Testis (tissue), 2 donors: ENCODE data around the gene UCP3.

Source experiments
- POLR2A ChIP-seq: fragments of 450-650 bp; IDR thresholded peaks from one replicate; pipeline ENCODE4 v1.6.1; 2017; ENCODE audit warnings: antibody characterized with exemption, mild to moderate bottlenecking, moderate library complexity
- TF ChIP-seq, protein P1 (sequence below), 3 experiments: fragments of 450-650 bp in 2 of 3; fragments of 200-600 bp in 1 of 3; sonication (generic) in 1 of 3; IDR thresholded peaks; one replicate each; pipeline ENCODE4 v1.5.1; 2016 to 2019; ENCODE audit warnings: antibody characterized with exemption in 3 of 3, mild to moderate bottlenecking in 2 of 3, moderate library complexity in 1 of 3

DNA sequence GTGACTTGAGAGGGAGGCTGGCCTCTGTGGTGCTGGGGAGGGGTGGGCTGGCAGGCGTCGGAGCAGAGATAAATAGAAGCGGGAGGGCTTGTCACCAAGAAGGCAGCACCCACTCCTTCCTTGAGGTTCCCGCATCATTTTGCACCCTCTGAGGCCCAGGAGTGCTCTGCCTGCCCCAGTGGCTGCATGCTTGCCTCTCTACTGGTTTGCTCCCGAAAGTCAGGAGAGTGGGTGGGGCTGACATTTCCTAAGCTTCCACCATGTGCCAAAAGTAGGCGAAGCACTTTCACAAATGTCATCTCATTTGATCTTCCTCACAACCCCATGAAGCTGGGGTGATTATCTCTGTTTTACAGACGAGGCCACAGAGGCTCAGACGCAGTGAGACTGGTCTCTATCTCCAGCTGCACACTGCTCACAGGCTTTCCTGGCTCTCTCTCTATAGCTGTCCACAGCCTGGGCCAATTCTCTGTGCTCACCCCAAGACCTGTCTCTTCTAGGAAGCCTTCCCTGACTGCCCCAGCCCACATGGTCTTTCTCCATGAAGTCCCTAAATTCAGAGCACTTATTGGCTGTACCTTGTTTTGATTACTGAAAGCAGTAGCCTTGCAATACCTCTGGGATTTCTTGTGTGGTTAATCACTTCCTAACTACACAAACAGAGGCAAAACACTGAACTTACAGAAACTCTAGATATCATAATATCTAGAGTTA, 2.6 kb upstream of the UCP3 start:
- TF ChIP-seq, protein P1, sequence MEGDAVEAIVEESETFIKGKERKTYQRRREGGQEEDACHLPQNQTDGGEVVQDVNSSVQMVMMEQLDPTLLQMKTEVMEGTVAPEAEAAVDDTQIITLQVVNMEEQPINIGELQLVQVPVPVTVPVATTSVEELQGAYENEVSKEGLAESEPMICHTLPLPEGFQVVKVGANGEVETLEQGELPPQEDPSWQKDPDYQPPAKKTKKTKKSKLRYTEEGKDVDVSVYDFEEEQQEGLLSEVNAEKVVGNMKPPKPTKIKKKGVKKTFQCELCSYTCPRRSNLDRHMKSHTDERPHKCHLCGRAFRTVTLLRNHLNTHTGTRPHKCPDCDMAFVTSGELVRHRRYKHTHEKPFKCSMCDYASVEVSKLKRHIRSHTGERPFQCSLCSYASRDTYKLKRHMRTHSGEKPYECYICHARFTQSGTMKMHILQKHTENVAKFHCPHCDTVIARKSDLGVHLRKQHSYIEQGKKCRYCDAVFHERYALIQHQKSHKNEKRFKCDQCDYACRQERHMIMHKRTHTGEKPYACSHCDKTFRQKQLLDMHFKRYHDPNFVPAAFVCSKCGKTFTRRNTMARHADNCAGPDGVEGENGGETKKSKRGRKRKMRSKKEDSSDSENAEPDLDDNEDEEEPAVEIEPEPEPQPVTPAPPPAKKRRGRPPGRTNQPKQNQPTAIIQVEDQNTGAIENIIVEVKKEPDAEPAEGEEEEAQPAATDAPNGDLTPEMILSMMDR (IDR thresholded peaks at IDR 0.05) = no peak
- no peak for TF ChIP-seq POLR2A
